Cardiac fibroblast (primary cell): Measurements from ENCODE around the gene COQ2.

ENCODE experiments used
- DNase-seq, 2 donors: peaks; one replicate each; pipeline versions ENCODE4 v3.0.0 to v3.0.0-alpha.2; 2010; ENCODE audit warnings: low read depth in 2 of 2
- H3K4me3 ChIP-seq, 2 donors: replicated peaks in 1 of 2; 1 replicate in 1 of 2; 2 replicates in 1 of 2; pipeline ENCODE4 v1.5.1; 2011; ENCODE audit warnings: low read depth in 2 of 2, low read length in 2 of 2, mild to moderate bottlenecking in 2 of 2, moderate library complexity in 1 of 2
- TF ChIP-seq, protein P1 (sequence below): IDR thresholded peaks from one replicate; pipeline ENCODE4 v1.5.1; 2011; ENCODE audit warnings: low read depth, mild to moderate bottlenecking, low read length, inconsistent platforms

The COQ2 gene

DNA sequence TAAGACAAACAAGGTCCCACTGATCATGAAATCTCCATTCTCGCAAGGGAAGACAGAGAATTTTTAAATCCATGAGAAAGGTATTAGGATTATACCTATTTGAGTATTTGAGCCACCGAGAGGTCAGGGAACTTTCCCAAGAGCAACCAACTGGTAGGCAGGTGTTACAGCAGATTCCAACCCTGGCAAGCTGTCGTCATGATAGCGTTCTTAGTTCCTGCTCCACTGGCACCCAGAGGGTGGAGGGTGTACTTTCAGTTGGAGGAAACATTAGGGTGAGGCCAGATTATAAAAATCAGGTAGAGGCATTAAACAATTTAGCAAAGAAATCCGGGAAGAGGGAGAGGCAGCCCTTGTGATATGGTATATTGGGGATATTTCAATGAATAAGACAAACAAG is 23.3 kb downstream of the COQ2 start:
- DNase-seq = no peak
- no peak overlapping the region for H3K4me3 ChIP-seq
- TF ChIP-seq, protein P1, sequence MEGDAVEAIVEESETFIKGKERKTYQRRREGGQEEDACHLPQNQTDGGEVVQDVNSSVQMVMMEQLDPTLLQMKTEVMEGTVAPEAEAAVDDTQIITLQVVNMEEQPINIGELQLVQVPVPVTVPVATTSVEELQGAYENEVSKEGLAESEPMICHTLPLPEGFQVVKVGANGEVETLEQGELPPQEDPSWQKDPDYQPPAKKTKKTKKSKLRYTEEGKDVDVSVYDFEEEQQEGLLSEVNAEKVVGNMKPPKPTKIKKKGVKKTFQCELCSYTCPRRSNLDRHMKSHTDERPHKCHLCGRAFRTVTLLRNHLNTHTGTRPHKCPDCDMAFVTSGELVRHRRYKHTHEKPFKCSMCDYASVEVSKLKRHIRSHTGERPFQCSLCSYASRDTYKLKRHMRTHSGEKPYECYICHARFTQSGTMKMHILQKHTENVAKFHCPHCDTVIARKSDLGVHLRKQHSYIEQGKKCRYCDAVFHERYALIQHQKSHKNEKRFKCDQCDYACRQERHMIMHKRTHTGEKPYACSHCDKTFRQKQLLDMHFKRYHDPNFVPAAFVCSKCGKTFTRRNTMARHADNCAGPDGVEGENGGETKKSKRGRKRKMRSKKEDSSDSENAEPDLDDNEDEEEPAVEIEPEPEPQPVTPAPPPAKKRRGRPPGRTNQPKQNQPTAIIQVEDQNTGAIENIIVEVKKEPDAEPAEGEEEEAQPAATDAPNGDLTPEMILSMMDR = no peak

DNA sequence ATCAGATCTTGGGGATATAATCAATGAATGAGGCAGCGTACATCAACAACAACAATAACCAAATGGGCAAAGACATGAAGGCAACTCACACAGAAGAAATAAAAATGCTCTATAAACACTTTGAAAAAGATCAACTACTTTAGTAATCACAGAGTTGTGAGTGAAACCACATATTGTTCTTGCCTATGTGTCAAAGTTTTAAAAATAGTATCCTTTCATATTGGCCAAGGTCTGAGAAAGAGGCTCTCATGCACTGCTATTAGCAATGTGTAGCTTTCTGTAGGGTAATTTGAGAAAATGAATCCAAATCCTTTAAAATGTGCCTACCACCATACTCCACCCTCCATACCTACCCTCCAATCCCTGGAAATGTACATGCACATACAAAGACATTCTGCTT is 25.0 kb downstream of the COQ2 start:
- no peak overlapping the region for H3K4me3 ChIP-seq
- TF ChIP-seq, protein P1 = no peak
- DNase-seq = peak in 1 of 2 donors; percentile 10

DNA sequence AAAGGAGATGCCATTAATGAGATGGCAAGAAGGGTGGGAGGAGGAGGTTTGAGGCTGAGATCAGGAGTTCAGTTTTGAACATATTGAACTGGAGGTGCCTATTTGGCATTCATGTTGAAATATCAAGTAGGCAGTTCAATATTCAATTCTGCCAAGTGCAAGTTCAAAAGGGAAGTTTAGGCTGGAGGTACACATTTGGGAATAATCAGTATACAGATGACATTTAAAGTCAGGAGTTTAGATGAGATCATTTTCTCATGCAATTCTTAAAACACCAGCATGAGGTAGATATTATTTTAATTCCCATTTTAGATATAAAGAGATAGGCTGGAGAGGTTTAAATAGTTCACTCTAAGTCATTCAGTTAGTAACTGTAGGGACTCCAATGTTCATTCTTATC is 26.1 kb downstream of the COQ2 start:
- no peak for DNase-seq
- TF ChIP-seq, protein P1 = no peak
- no peak overlapping the region for H3K4me3 ChIP-seq

DNA sequence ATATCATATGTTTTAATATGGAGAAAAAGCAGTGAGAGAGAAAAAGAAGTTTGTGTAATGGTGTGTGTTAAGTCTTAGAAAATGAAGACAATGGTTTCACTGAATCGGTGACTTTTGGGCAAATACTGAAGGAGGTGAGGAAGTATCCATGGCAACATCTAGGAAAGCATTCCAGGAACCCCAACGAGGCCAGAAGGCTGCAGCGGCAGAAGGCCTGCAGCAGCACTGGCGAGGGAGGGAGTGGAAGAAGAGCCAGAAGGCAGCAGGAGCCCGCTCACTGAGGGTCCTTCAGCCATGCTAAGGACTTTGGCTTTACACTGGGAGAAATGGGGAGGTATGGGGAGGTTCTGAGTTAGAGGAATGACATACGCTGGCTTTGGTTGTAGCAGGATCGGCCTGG is 26.8 kb downstream of the COQ2 start:
- no peak overlapping the region for H3K4me3 ChIP-seq
- TF ChIP-seq, protein P1 = no peak
- no peak for DNase-seq

DNA sequence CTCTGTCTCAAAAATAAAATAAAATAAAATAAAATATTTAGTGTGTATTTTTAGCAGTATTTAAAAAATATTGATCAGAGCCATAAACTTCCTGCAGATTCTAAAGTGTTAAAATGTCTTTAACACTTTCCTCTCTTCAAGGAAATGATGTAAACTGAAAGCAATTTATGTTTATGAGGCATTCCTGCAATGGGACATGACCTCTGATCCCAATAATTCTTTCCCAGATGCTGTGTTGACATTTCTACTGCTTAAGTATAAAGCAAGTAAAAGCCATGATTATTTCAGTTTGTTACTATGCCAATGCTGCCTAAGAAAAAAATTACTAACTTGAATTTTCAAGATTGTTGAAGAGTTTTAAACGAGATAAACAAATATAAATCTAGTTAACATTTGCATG is 29.0 kb downstream of the COQ2 start:
- TF ChIP-seq, protein P1 = no peak
- peak; percentile 81 to 88 for DNase-seq
- H3K4me3 ChIP-seq = no peak overlapping the region

DNA sequence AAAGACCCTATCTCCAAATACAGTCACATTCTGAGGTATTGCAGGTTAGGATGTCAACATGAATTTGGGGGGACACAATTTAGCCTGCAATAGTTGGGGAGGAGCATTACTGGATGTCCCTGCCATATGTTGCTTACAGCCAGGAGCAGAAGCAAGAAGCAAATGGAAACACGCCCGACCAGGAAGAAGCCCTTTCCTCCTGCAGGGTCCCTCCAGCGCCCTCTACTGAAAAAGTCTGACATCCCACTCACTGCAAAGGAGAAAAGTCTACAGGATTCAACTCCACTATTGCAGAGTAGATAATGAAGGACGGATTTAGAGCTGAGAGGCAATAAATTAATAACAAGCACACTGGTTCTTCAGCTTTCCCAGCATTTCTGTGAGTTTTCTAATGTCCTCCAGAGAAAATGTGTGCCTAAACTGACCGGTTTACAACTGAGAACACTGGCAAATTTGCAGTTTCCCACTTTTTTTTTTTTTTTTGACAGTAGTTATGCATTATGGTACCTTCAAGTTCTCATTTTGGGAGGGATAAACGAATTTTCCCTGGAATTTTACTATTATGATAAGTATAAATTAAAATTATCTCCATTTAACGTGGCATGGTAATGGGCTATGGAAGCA is 31.7 kb downstream of the COQ2 start:
- peak; percentile 70 to 86 for DNase-seq
- TF ChIP-seq, protein P1 = peak; percentile 77

DNA sequence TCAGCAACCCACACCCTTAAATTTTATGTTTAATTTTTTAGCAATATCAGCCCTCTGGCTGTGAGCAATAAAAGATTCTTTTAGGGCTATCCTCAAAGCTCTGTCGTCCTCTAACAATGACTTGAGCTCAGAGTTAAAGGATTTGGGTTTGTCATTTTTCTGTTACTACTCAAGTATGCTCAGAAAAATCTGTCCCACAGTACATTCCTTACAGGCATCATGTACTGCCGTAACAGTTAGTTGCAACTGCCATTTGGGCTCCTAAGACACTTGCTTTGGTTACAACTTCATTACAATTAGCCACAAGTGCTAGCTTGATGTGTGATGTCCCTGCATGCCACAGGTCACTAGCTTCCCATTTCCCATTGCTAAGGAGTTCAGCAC is 33.2 kb downstream of the COQ2 start:
- TF ChIP-seq, protein P1 = no peak
- DNase-seq = peak in 1 of 2 donors; percentile 22
- no peak overlapping the region for H3K4me3 ChIP-seq

More for the DNA sequence above, 31.7 kb downstream of the COQ2 start:
- H3K4me3 ChIP-seq = no peak overlapping the region
